Glomerular endothelial cell (primary cell): ENCODE measurements around the gene TSPAN13. TPM values are rescaled to one million over a fixed set of nuclear protein-coding genes. Genes with fewer than 3 reads are reported as not detected.
A peak's percentile ranks its signal among the peaks of the same experiment; 100 is the strongest.
"Not testable (repeated sequence)": the region's sequence is repeated elsewhere in the genome, so short reads cannot be mapped to it uniquely, and the experiment has no call there.

Experiments used
- DNase-seq: peaks from one replicate; pipeline ENCODE4 v3.0.0-alpha.2; 2011; ENCODE audit warnings: low read depth, low spot score; ENCODE audit errors: extremely low read depth
- total RNA-seq: library from RNA; depleted of rRNA; stranded (reverse); fragments of >200 nt; gene quantifications from 2 replicates; pipeline ENCODE4 v1.2.3, GENCODE V29; 2015

TSPAN13 gene
- total RNA-seq, 1 donor from 2014 or later, result 37.5 TPM

DNA sequence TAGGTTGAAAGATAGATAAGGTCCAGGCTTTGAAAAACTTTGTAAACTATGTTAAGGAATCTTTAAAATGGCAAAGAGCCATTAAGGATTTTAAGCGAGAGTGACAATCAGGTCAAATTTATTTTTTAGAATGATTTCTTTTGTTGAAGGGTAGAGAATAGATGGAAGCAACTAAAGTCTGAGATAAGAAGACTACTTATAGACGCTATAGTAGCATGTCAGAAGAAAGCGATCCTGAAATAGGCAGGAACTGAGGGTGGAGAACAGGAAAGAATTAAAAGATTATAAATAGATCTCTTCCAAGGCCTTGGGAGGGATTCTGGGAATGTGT, 13.0 kb upstream of the TSPAN13 start:
- DNase-seq, result no peak

DNA sequence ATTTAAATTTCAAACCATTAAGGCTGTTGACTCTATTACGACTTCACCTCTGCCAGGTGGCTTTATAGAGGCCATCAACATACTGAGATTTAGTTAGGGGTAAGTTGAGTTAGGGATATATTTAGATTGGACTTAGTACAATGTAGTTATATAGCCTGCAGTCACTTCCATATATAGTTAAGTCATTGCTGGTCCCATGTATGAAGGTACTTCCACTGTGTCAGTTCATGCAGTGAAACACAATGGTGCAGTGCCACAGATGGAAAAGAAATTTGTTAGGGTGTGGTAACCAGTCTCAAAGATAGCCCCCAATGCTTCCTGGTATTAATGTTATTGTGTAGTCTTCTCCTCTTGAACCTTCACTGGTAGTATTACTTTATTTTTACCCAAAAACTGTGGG, 12.6 kb upstream of the TSPAN13 start:
- DNase-seq, result no peak

GRCh38 chr7:16741676-16742075, 11.9 kb upstream of the TSPAN13 start:
- DNase-seq, result no peak

DNA sequence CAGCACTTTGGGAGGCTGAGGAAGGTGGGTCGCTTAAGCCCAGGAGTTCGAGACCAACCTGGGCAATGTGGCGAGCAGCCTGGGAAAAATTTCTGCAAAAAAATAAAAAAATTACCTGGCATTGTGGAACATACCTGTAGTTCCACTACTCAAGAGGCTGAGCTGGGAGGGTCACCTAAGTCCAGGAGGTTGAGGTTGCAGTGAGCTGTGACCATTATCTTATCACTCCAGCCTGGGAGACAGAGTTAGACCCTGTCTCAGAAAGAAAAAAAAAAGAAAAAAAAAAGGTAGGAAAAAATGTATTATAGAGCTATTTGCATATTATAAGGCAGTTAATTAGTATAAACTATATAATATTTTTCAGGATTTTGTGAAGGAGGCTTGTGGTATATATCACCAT, 11.0 kb upstream of the TSPAN13 start:
- DNase-seq, result no peak

- peak; percentile 62 for DNase-seq
Observed at GRCh38 chr7:16743236-16743635, 10.3 kb upstream of the TSPAN13 start.

DNA sequence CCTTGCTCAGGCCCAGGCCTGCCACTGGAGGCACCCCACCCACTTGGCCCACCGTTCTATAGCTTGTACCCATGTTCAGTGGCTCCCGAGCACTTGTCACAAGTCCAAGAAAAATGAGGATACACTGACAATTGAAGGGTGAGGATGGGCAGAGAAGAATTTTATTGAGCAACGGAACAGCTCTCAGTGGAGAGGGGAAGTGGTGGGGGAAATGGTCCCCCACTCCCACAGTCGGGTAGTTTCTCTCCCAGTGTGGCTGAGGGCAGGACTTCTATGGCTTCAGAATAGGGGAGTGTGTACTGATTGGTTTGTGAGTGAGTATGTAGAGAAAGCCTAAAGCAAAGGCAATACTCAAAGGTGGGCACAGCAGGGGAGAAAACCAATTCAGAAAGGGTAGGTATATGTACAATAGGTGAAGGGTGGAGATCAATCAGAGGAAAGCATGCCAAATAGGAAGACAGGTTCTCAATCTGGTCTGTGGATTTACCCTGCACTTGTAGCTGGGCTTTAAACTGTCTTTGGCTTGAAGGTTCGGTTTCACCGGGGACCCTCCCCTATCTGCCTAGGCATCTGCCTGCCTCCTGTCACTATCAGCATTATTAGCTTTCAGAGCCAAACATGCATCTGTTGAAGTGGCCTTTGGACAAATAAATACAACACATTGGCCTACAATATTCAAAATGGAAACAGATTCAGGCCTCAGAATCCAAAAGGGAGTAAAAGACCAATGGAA, 8.9 kb upstream of the TSPAN13 start:
- DNase-seq, result no peak

DNA sequence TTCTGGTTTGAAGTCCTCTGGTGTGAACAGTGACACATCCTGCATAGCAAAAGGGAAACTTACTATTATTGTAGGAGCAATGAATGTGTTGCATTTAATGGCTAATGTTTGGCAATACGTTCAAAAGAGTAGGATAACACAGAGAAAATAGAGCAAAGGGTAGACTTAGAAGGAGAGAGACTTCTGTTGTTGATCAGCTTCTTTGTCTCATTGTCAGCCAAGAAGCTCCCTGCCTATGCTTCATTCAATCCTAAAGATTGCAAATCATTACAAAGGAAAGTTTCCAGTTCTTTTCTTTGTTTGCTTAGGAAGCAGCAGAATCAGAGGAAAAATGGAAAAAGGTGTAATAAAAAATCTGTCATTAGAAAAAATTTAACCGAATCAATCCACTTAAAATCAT, 7.9 kb upstream of the TSPAN13 start:
- DNase-seq, result no peak

GRCh38 chr7:16747102-16747501, 6.5 kb upstream of the TSPAN13 start:
- no peak for DNase-seq

DNA sequence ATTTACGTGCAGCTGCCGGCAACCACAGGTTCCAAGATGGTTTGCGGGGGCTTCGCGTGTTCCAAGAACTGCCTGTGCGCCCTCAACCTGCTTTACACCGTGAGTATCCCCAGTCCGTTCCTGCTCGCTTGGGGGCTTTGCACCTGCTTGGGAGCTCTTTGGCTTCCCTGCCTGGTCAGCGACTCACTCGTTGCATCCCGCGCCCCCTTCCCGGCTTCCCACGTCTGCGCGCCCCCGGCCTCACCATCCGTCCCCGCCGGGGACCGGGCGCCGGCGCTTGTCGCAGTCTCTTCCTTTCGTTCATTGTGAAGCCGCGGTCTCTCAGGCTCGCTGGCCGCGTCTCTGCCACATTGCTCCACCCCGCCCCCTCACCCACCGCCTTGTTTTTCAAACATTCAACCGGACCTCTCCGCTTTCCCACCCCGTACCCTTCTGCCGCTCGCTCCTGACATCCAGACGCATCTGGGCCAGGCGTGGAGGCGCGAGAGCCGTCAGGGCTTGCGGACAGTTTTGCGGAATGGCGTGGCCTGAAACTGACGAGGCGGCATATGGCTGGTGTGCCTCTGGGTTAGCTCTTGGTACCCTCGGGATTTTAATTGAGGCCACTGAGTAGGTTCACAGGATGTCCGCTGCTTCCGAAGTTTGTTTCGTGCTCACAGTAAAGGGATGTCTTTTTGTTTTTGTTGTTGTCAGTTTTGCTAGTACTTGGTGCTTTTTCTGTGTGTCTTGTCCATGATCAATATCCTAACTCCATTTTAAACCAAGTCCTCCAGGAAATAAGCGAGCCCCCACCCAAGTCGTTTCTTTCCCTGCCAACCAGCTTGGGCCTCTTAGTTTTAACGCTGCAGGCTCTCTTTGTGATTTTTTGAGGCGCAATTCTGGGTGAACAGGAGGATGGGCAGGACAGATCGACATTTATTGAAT, 639 bp downstream of the TSPAN13 start:
- DNase-seq, result no peak

- no peak for DNase-seq
Observed at GRCh38 chr7:16754856-16755317, 1.3 kb downstream of the TSPAN13 start.

- DNase-seq, result no peak
Observed at GRCh38 chr7:16755397-16755796, 1.8 kb downstream of the TSPAN13 start.

DNA sequence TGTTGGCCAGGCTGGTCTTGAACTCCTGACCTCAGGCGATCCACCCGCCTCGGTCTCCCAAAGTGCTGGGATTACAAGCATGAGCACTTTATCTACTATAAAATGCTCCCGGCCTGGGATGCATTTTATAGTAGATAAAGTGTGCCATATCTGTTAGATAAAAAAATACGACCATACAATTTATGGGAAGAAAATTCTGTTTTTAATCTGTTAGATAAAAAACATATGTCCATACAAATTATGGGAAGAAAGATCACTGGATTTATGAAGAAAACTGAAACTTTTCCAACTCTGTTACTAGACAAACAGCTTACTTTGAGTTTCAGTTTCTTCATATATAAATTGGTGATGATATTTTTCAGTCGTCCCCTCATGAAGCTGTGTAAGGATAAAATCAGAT, 4.5 kb downstream of the TSPAN13 start:
- no peak for DNase-seq

GRCh38 chr7:16758631-16759611, 5.4 kb downstream of the TSPAN13 start:
- DNase-seq, result no peak

- no peak for DNase-seq
Observed at GRCh38 chr7:16759840-16760239, 6.3 kb downstream of the TSPAN13 start.

GRCh38 chr7:16762177-16762576, 8.6 kb downstream of the TSPAN13 start:
- DNase-seq, result no peak

- no peak for DNase-seq
Observed at GRCh38 chr7:16764942-16765341, 11.4 kb downstream of the TSPAN13 start.

DNA sequence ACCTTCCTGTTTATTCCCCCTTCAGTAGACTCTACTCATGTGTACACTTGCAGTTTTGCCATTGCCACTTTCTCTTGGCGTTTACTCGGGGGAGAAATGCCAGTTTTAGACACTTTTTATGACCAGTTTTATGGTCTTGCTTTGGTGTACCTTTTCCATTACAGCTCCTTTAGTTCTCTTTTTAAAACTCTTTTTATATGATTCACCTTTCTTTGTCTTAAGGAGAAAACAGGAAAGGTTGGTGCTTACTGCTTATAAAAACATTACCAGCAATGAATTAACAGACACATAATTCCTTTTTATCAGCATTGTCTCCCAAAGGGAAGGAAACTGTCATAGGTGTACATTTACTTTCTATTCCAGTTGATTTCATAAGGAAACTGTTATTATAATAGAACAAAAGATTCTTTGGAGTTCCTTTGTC, 11.9 kb downstream of the TSPAN13 start:
- no peak for DNase-seq

- DNase-seq, result not testable (repeated sequence)
Observed at GRCh38 chr7:16769994-16770393, 16.4 kb downstream of the TSPAN13 start.

- DNase-seq, result no peak
Observed at GRCh38 chr7:16770657-16771329, 17.2 kb downstream of the TSPAN13 start.

- no peak for DNase-seq
Observed at GRCh38 chr7:16773326-16773725, 19.8 kb downstream of the TSPAN13 start.
